ENCODE results near the gene FA2H.

Gene FA2H

GRCh38 chr16:74667255-74667700, 107.3 kb downstream of the FA2H start:
- peak; percentile 75 for DNase-seq

- DNase-seq, result peak; percentile 98
Observed at GRCh38 chr16:74666425-74667254, 108.0 kb downstream of the FA2H start, which contains the start of gene RFWD3. Gene RFWD3 (minus strand): TSS chr16:74666877. CDS start chr16:74661449, 5,428 bp downstream.

DNA sequence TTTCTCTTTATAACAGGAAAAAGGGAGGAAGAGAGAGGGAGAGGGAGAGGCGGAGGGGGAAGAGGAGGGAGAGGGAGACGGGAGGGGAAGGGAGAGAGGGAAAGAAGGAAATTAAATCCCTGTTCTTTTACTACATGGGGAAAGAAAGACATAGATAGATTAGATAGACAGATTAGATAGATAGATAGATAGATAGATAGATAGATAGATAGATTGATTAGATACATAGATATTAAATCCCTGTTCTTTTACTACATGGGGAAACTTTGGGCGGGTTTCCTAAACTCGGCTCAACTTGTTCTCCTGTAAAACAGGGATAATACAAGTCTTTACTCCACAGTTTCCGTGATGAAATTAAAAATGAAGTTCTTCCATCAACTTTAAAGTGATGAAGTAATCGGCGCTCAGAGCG, 108.6 kb downstream of the FA2H start:
- DNase-seq, result no peak
